ENCODE data around the gene RNF44.
"Not testable (repeated sequence)": the region's sequence is repeated elsewhere in the genome, so short reads cannot be mapped to it uniquely, and the experiment has no call there.

RNF44 gene

DNA sequence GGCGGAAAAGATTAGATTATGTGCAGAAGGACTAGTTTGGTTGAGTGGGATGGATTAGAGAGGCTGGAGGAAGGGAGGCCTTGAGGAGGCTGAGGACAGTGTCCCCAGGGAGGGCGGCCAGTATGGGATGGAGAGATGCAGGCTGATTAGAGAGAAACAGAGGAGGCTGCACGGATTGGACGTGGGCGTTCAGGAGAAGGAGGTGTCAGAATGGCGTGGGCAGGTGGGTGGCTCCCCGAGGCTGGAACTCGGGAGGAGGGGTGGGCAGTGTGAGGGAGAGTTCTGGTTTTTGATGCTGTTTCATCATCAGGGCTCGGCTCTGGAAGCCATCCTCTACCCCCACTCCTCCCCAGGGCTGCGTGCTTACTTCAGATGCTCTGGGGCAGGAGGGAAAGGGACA lies 25.0 kb upstream of the RNF44 start:
- no peaks in the 10 kb centered on the region for H3K36me3 Mint-ChIP-seq (ENCODE audit: low read depth)
- H3K4me3 Mint-ChIP-seq: no peak overlapping the region
- H3K4me1 Mint-ChIP-seq (ENCODE audit: low read depth): peaks cover 30% of the 10 kb centered on the region
- no peaks in the 10 kb centered on the region for H3K9me3 Mint-ChIP-seq
- no peak overlapping the region for H3K27ac Mint-ChIP-seq
- no peaks in the 10 kb centered on the region for H3K27me3 Mint-ChIP-seq

DNA sequence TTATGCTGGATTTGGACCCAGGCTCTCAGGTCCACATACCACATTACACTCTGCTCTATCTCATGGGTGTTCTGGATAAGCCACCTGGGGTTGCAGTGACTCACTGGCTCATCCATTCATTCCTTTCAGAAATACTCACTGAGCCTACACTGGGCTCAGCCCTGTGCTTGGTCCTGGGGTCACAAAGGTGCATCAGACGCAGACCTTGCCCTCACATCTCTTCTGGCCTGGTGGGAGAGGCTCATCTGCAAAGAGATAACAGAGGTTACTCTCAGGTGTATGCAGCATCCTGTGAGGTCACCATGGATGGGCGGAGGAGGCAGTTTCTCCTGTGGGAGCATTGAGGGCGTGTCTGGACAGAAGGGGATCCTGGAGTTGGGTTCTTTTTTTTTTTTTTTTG lies 24.1 kb upstream of the RNF44 start:
- Mint-ChIP-seq H3K27me3 (no peaks in the 10 kb centered on the region), H3K4me3 (no peak overlapping the region), H3K4me1 (ENCODE audit: low read depth) (peaks cover 34% of the 10 kb centered on the region), H3K36me3 (ENCODE audit: low read depth) (no peaks in the 10 kb centered on the region), H3K9me3 (no peaks in the 10 kb centered on the region), H3K27ac (no peak overlapping the region)

GRCh38 chr5:176560364-176560763 lies 23.2 kb upstream of the RNF44 start:
- no peak overlapping the region for H3K4me3 Mint-ChIP-seq

DNA sequence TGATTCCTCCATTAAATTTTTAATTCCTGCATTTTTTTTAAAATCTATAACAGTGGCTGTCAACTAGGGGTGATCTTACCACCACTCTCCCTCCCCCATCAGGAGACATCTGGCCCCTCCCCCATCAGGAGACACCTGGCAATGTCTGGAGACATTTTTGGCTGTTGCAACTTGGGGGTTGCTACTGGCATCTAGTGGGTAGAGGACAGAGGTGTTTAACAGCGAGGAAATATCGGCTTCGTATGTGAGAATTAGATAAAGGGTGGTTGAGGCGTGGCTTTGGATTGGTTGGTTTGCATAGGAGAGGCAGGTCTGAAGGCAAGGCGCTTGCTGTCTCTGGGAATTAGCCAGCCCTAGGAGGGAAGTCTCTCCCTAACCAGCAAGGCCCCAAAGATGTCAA lies 22.5 kb upstream of the RNF44 start:
- Mint-ChIP-seq H3K27me3 (no peaks in the 10 kb centered on the region), H3K4me1 (ENCODE audit: low read depth) (peaks cover 49% of the 10 kb centered on the region), H3K36me3 (ENCODE audit: low read depth) (no peaks in the 10 kb centered on the region), H3K4me3 (no peak overlapping the region), H3K27ac (no peak overlapping the region), H3K9me3 (no peaks in the 10 kb centered on the region)

More at GRCh38 chr5:176560364-176560763, 23.2 kb upstream of the RNF44 start:
- H3K36me3 Mint-ChIP-seq (ENCODE audit: low read depth): no peaks in the 10 kb centered on the region
- H3K4me1 Mint-ChIP-seq (ENCODE audit: low read depth): peaks cover 42% of the 10 kb centered on the region
- H3K27ac Mint-ChIP-seq: no peak overlapping the region
- H3K27me3 Mint-ChIP-seq: no peaks in the 10 kb centered on the region
- H3K9me3 Mint-ChIP-seq: no peaks in the 10 kb centered on the region

DNA sequence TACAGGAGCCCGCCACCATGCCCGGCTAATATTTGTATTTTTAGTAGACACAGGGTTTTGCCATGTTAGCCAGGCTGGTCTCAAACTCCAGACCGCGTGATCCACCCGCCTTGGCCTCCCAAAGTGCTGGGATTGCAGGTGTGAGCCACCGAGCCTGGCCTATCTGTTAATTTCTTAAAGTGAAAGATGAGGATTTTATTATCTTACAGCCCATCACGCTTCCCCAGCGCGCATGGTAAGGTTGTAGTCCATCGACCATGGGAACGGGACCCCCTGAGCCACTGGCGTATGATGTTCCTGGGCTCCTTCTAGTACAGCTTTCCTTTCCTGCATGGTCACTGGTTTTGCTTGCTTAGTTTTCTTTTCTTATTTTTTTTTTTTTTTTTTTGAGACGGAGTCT lies 20.6 kb upstream of the RNF44 start:
- Mint-ChIP-seq H3K27ac (no peak overlapping the region), H3K36me3 (ENCODE audit: low read depth) (no peaks in the 10 kb centered on the region), H3K27me3 (no peaks in the 10 kb centered on the region), H3K4me3 (no peak overlapping the region), H3K4me1 (ENCODE audit: low read depth) (peaks cover 63% of the 10 kb centered on the region), H3K9me3 (no peaks in the 10 kb centered on the region)

- Mint-ChIP-seq H3K4me3 (no peak overlapping the region), H3K27me3 (no peaks in the 10 kb centered on the region), H3K36me3 (ENCODE audit: low read depth) (no peaks in the 10 kb centered on the region), H3K9me3 (no peaks in the 10 kb centered on the region), H3K4me1 (ENCODE audit: low read depth) (peaks cover 40% of the 10 kb centered on the region), H3K27ac (no peak overlapping the region)
Measured at GRCh38 chr5:176553260-176554085, 16.3 kb upstream of the RNF44 start.

GRCh38 chr5:176552332-176552869 lies 15.2 kb upstream of the RNF44 start:
- H3K9me3 Mint-ChIP-seq: no peaks in the 10 kb centered on the region
- H3K4me1 Mint-ChIP-seq (ENCODE audit: low read depth): peaks cover 45% of the 10 kb centered on the region
- no peaks in the 10 kb centered on the region for H3K36me3 Mint-ChIP-seq (ENCODE audit: low read depth)
- no peak overlapping the region for H3K27ac Mint-ChIP-seq
- H3K27me3 Mint-ChIP-seq: no peaks in the 10 kb centered on the region
- no peak overlapping the region for H3K4me3 Mint-ChIP-seq

- H3K4me3 Mint-ChIP-seq: peak overlapping the region; percentile 20
- not testable (repeated sequence) for H3K36me3 Mint-ChIP-seq (ENCODE audit: low read depth); H3K27ac Mint-ChIP-seq; H3K27me3 Mint-ChIP-seq; H3K9me3 Mint-ChIP-seq
- peaks cover 44% of the 10 kb centered on the region for H3K4me1 Mint-ChIP-seq (ENCODE audit: low read depth)
Measured at GRCh38 chr5:176550937-176551336, 13.7 kb upstream of the RNF44 start.

DNA sequence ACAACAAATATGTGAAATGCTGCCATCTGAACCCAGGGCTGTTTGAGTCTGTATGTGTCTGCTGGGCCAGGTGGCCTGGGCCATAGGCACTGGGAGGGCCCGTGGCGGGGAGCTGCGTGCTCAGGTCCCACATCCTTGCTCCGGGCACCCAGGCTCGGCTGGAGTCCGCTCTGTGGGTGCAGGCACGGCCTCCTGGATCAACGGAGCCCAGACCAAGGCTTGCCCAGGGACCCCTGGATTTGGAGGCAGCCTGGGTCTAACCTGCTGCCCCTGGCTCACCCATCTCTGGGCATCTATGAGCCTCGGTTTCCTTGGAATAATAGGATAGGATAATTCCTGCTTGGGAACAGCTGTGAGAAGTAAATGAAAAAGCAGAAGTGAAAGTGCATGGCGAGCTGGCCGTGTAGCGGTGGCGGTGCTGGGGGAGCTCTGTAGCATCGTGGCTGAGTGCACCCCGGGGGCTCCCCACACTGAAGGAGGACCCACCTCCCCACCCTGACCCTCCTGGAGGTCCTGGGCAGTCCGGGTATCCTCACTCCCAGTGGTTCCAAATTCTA lies 13.2 kb upstream of the RNF44 start:
- H3K4me1 Mint-ChIP-seq (ENCODE audit: low read depth): peaks cover 43% of the 10 kb centered on the region
- no peaks in the 10 kb centered on the region for H3K27me3 Mint-ChIP-seq
- peak overlapping the region; percentile 20 for H3K4me3 Mint-ChIP-seq
- peak overlapping the region; percentile 52 for H3K27ac Mint-ChIP-seq
- no peaks in the 10 kb centered on the region for H3K9me3 Mint-ChIP-seq
- no peaks in the 10 kb centered on the region for H3K36me3 Mint-ChIP-seq (ENCODE audit: low read depth)

DNA sequence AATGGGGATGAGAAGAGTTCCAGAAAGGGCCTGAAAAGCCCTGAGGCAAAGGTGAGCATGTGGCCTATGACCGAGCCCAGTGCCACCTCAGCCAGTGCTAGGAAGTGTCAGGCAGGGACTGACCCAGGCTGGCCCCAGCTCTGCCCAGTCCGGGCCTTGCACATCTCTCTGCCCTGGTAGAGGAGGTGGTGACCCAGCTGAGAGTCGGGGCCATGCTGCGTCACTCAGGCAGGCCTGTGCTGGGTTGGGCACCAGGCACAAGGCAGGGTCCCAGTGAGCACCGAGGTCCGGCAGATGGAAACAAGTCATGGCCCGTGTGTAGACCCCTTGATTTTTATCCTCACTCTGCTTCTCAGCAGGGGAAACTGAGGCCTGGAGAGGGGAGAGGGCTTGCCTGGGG lies 12.7 kb upstream of the RNF44 start:
- Mint-ChIP-seq H3K9me3 (no peaks in the 10 kb centered on the region), H3K4me1 (ENCODE audit: low read depth) (peaks cover 43% of the 10 kb centered on the region), H3K27ac (no peak overlapping the region), H3K4me3 (no peak overlapping the region), H3K27me3 (no peaks in the 10 kb centered on the region), H3K36me3 (ENCODE audit: low read depth) (no peaks in the 10 kb centered on the region)

DNA sequence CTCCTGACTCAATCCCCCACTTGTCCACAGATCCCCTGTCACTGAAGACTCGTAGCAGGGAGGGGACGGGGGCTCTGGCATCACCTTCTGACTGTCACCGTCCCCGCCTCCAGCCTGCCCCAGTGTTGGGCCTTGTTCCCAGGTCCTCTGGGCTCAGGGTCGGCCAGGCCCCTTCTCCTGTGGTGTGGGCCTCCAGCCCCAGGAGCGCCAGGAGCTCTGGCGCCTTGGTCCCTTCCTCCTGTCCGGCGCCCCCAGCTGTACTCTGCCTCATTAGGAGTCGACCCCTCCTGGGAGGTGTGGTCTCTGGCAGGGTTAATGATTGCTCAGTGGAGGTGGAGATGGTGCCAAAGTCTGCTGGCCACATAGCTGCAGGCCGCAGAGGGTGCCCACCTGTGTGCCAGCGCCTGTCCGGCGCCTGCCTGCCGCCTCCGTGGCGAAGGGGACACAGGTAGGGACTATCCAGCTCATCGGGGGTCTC lies 11.8 kb upstream of the RNF44 start, which contains the start of gene CDHR2:
CDHR2 (plus strand) TSS at position 376 of the 478 bp plus-strand sequence. CDS start 16,011 bp downstream, outside the sequence.
- Mint-ChIP-seq H3K27me3 (no peaks in the 10 kb centered on the region), H3K4me1 (ENCODE audit: low read depth) (peaks cover 42% of the 10 kb centered on the region), H3K9me3 (no peaks in the 10 kb centered on the region), H3K4me3 (no peak within 1 kb of the TSS), H3K27ac (no peak within 1 kb of the TSS), H3K36me3 (ENCODE audit: low read depth) (no peaks in the 10 kb centered on the region)

GRCh38 chr5:176547802-176548201 lies 10.6 kb upstream of the RNF44 start:
- H3K36me3 Mint-ChIP-seq (ENCODE audit: low read depth): no peaks in the 10 kb centered on the region
- no peaks in the 10 kb centered on the region for H3K9me3 Mint-ChIP-seq
- peaks cover 33% of the 10 kb centered on the region for H3K4me1 Mint-ChIP-seq (ENCODE audit: low read depth)
- peak overlapping the region; percentile 17 for H3K27ac Mint-ChIP-seq
- no peak overlapping the region for H3K4me3 Mint-ChIP-seq
- H3K27me3 Mint-ChIP-seq: no peaks in the 10 kb centered on the region

GRCh38 chr5:176545737-176546509 lies 8.7 kb upstream of the RNF44 start:
- no peaks in the 10 kb centered on the region for H3K9me3 Mint-ChIP-seq
- H3K27ac Mint-ChIP-seq: no peak overlapping the region
- H3K4me3 Mint-ChIP-seq: no peak overlapping the region
- peaks cover 44% of the 10 kb centered on the region for H3K4me1 Mint-ChIP-seq (ENCODE audit: low read depth)
- H3K36me3 Mint-ChIP-seq (ENCODE audit: low read depth): no peaks in the 10 kb centered on the region
- H3K27me3 Mint-ChIP-seq: no peaks in the 10 kb centered on the region

DNA sequence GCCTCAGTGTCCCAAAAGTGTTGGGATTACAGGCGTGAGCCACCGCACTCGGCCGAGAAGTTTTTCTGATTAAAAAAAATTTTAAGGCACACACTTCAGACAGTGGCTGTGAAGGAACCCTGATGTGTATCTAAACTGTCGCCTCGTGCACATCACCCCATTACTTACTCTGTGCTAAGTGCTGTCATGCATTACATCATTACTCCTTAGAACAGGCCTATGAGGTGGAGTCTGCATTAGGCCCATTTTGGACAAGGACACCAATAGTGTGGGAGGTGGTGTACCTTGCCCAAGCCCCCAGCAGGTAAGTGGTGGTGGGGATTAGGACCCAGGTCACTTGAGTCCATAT lies 8.2 kb upstream of the RNF44 start:
- Mint-ChIP-seq H3K4me3 (no peak overlapping the region), H3K9me3 (no peaks in the 10 kb centered on the region), H3K27ac (no peak overlapping the region), H3K4me1 (ENCODE audit: low read depth) (peaks cover 49% of the 10 kb centered on the region), H3K27me3 (no peaks in the 10 kb centered on the region), H3K36me3 (ENCODE audit: low read depth) (no peaks in the 10 kb centered on the region)
